T-cell (primary cell): Measurements from ENCODE around the gene TEAD1. TPM values are rescaled to one million over a fixed set of nuclear protein-coding genes. Genes with fewer than 3 reads are reported as not detected.

Experiments used
- ATAC-seq, 4 experiments: fragments of 200-7000 bp in 3 of 4; fragments of 150-1000 bp in 1 of 4; cut with Tn5 transposase; replicated peaks in 1 of 4; 1 replicate in 3 of 4; 2 replicates in 1 of 4; pipeline ENCODE4 v1.10.0; 2021; ENCODE audit warnings: moderate library complexity in 3 of 4, mild to moderate bottlenecking in 2 of 4, moderate number of reproducible peaks in 1 of 4
- CTCF ChIA-PET, 2 donors: fragments of 300-600 bp; sonication (Branson Sonifier 250); formaldehyde crosslinking; loops; one replicate each; lab custom pipeline; 2022; ENCODE audit warnings: antibody characterized with exemption in 2 of 2; lab: Charles Lee
- POLR2A ChIA-PET, 2 donors: fragments of 300-600 bp; sonication (Branson Sonifier 250); formaldehyde crosslinking; loops; one replicate each; lab custom pipeline; 2022; ENCODE audit warnings: antibody characterized with exemption in 2 of 2; lab: Charles Lee
- DNase-seq, 35 experiments: peaks; one replicate each; pipeline versions ENCODE4 v3.0.0 to v3.0.0-alpha.2; 2013 to 2023
- H3K27ac ChIP-seq: one replicate; pipeline ENCODE4 v1.5.1; 2013; ENCODE audit warnings: low read length
- H3K27me3 ChIP-seq, 2 experiments: replicated peaks in 1 of 2; 1 replicate in 1 of 2; 2 replicates in 1 of 2; pipeline versions ENCODE4 v1.6.1 to v1.7.0; 2013; ENCODE audit warnings: low read length in 1 of 2, mixed read lengths in 1 of 2; ENCODE audit not compliant: control insufficient read depth in 2 of 2, insufficient read depth in 2 of 2; ENCODE audit errors: extremely low read depth in 1 of 2
- H3K36me3 ChIP-seq, 2 donors: 1 replicate in 1 of 2; 2 replicates in 1 of 2; pipeline versions ENCODE4 v1.6.1 to v1.7.0; 2013; ENCODE audit warnings: low read length in 1 of 2; ENCODE audit not compliant: control insufficient read depth in 2 of 2, insufficient read depth in 1 of 2; ENCODE audit errors: extremely low read depth in 1 of 2
- H3K4me1 ChIP-seq, 2 experiments: 1 replicate in 1 of 2; 2 replicates in 1 of 2; pipeline versions ENCODE4 v1.6.1 to v1.7.0; 2013; ENCODE audit warnings: low read length in 2 of 2, mixed read lengths in 1 of 2; ENCODE audit not compliant: insufficient read depth in 2 of 2, control insufficient read depth in 1 of 2; ENCODE audit errors: extremely low read depth in 1 of 2
- H3K4me3 ChIP-seq, 2 donors: 1 replicate in 1 of 2; 2 replicates in 1 of 2; pipeline versions ENCODE4 v1.5.1 to v1.7.0; 2013; ENCODE audit warnings: mild to moderate bottlenecking in 2 of 2, low read length in 1 of 2, moderate library complexity in 1 of 2; ENCODE audit not compliant: control insufficient read depth in 1 of 2; ENCODE audit errors: extremely low read depth in 1 of 2
- H3K9me3 ChIP-seq: 2 replicates; pipeline ENCODE4 v1.7.0; 2013
- H3K27ac Mint-ChIP-seq, 2 donors: one replicate each; pipeline ENCODE4 v1.8.0; 2020 to 2021; ENCODE audit warnings: mild to moderate bottlenecking in 2 of 2, mixed read lengths in 2 of 2
- H3K27me3 Mint-ChIP-seq, 2 donors: one replicate each; pipeline ENCODE4 v1.8.0; 2021 to 2022; ENCODE audit warnings: mixed read lengths in 2 of 2
- H3K36me3 Mint-ChIP-seq: one replicate; pipeline ENCODE4 v1.8.0; 2021; ENCODE audit warnings: mixed read lengths
- H3K4me1 Mint-ChIP-seq, 3 donors: one replicate each; pipeline ENCODE4 v1.8.0; 2020 to 2022; ENCODE audit warnings: mixed read lengths in 3 of 3, mild to moderate bottlenecking in 1 of 3
- H3K4me3 Mint-ChIP-seq, 3 donors: one replicate each; pipeline ENCODE4 v1.8.0; 2020 to 2022; ENCODE audit warnings: mild to moderate bottlenecking in 3 of 3, mixed read lengths in 3 of 3, moderate library complexity in 3 of 3
- H3K9me3 Mint-ChIP-seq, 3 donors: one replicate each; pipeline ENCODE4 v1.8.0; 2020 to 2022; ENCODE audit warnings: mixed read lengths in 3 of 3
- WGBS: methylation state at CpG from one replicate; pipeline ENCODE4 v1.1.5; 2013; ENCODE audit warnings: missing lambda C conversion rate; ENCODE audit not compliant: insufficient coverage; 5-methylcytosine and 5-hydroxymethylcytosine counted together
- total RNA-seq, 35 experiments: library from RNA in 6 of 35; stranded (reverse) in 6 of 35; fragments of 120-200 nt in 1 of 35; gene quantifications; one replicate each; pipeline versions ENCODE4 v1.2.1 to v1.2.4 and lab custom pipeline; 2013 to 2026

The TEAD1 gene
- total RNA-seq, 5 donors from 2014 or later (not counting 1 experiment from before 2014, with no cell fraction given): 0.20 to 0.72 (median 0.44) TPM; not detected in 1

DNA sequence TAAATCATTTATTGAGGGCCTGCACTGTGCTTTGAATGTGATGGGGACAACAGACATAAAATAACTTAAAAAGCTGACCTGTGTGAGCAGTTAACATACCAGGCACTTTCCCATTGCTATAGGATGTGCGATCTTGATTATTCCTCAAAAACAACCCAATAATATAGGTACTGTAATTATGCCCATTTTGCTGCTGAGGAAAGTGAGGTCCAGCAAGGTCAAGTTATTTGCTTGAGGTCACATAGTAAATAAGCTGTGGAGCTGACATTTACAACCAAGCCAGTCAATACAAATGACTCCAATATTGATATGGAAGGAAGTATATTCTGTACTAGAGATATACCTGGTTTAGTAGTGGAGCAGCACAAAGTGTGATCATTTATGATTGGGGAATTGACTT lies 96.2 kb downstream of the TEAD1 start:
- DNase-seq (no peak), ATAC-seq (no peak)
- POLR2A ChIA-PET: no interaction called here
- Histone ChIP-seq H3K27me3 (peaks cover 2 to 5% of the 10 kb centered on the region in 2 experiments), H3K4me3 (no peak overlapping the region), H3K36me3 (no peaks in the 10 kb centered on the region), H3K27ac (no peak overlapping the region), H3K9me3 (no peaks in the 10 kb centered on the region), H3K4me1 (no peaks in the 10 kb centered on the region)
- WGBS: no CpG with 5 or more reads among the region's 1 CpG
- Mint-ChIP-seq H3K36me3 (no peaks in the 10 kb centered on the region), H3K4me1 (peaks cover 0 to 3% (median 0%) of the 10 kb centered on the region in 3 donors), H3K9me3 (no peaks in the 10 kb centered on the region), H3K27ac (no peak overlapping the region), H3K4me3 (no peak overlapping the region), H3K27me3 (peaks cover 14 to 15% of the 10 kb centered on the region in 2 donors)
- CTCF ChIA-PET: no interaction called here

GRCh38 chr11:12770966-12771597 lies 96.9 kb downstream of the TEAD1 start:
- Histone ChIP-seq H3K4me1 (no peaks in the 10 kb centered on the region), H3K9me3 (no peaks in the 10 kb centered on the region), H3K4me3 (no peak overlapping the region), H3K36me3 (no peaks in the 10 kb centered on the region), H3K27ac (no peak overlapping the region), H3K27me3 (peaks cover 2 to 8% of the 10 kb centered on the region in 2 experiments)
- Mint-ChIP-seq H3K4me1 (peaks cover 0 to 3% (median 0%) of the 10 kb centered on the region in 3 donors), H3K36me3 (no peaks in the 10 kb centered on the region), H3K27ac (no peak overlapping the region), H3K27me3 (peaks cover 19 to 21% of the 10 kb centered on the region in 2 donors), H3K4me3 (no peak overlapping the region), H3K9me3 (no peaks in the 10 kb centered on the region)
- no peak for ATAC-seq
- 91% methylated on average over 8 of the region's 8 CpGs for WGBS
- POLR2A ChIA-PET: no interaction called here
- CTCF ChIA-PET: no interaction called here
- no peak for DNase-seq

DNA sequence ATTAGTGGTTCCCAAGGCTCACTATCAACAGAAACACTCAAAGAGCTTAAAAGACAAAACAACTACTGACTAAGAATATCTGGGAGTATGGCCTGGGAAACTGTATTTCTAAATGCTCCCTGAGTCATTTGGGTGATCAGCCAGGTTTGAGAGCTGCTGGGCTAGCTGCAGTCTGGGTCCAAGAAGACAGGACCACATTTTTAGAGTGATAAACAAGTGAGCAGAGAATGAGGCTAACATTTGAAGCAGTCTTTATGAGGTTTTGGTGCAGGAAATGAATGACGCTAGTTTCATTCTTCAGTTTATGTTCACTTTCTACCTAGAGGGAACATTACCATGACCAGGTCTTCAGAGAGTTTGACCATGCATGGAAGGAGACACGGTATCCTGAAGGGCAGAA lies 97.7 kb downstream of the TEAD1 start:
- Mint-ChIP-seq H3K27me3 (peaks cover 19 to 23% of the 10 kb centered on the region in 2 donors), H3K27ac (no peak overlapping the region), H3K36me3 (no peaks in the 10 kb centered on the region), H3K4me3 (no peak overlapping the region), H3K4me1 (peaks cover 0 to 3% (median 0%) of the 10 kb centered on the region in 3 donors), H3K9me3 (no peaks in the 10 kb centered on the region)
- ChIA-PET CTCF (no interaction called here), POLR2A (no interaction called here)
- Histone ChIP-seq H3K27ac (no peak overlapping the region), H3K9me3 (no peaks in the 10 kb centered on the region), H3K4me3 (no peak overlapping the region), H3K4me1 (no peaks in the 10 kb centered on the region), H3K27me3 (peaks cover 2 to 10% of the 10 kb centered on the region in 2 experiments), H3K36me3 (no peaks in the 10 kb centered on the region)
- WGBS: 33% methylated on average over 1 of the region's 2 CpGs
- no peak for ATAC-seq
- DNase-seq: no peak

- no peak overlapping the region for H3K4me3 Mint-ChIP-seq
- peaks cover 2 to 10% of the 10 kb centered on the region in 2 experiments for H3K27me3 ChIP-seq
- H3K36me3 Mint-ChIP-seq: no peaks in the 10 kb centered on the region
- ChIA-PET CTCF (no interaction called here), POLR2A (no interaction called here)
- H3K27ac Mint-ChIP-seq: no peak overlapping the region
- DNase-seq (no peak), ATAC-seq (no peak)
- no peaks in the 10 kb centered on the region for H3K9me3 ChIP-seq
- no peak overlapping the region for H3K4me3 ChIP-seq
- H3K4me1 Mint-ChIP-seq: peaks cover 0 to 3% (median 0%) of the 10 kb centered on the region in 3 donors
- H3K9me3 Mint-ChIP-seq: no peaks in the 10 kb centered on the region
- 14% methylated on average over 1 of the region's 1 CpG for WGBS
- H3K27ac ChIP-seq: no peak overlapping the region
- H3K4me1 ChIP-seq: no peaks in the 10 kb centered on the region
- H3K36me3 ChIP-seq: no peaks in the 10 kb centered on the region
- H3K27me3 Mint-ChIP-seq: peaks cover 19 to 22% of the 10 kb centered on the region in 2 donors
Observed at GRCh38 chr11:12772324-12772723, 98.1 kb downstream of the TEAD1 start.

DNA sequence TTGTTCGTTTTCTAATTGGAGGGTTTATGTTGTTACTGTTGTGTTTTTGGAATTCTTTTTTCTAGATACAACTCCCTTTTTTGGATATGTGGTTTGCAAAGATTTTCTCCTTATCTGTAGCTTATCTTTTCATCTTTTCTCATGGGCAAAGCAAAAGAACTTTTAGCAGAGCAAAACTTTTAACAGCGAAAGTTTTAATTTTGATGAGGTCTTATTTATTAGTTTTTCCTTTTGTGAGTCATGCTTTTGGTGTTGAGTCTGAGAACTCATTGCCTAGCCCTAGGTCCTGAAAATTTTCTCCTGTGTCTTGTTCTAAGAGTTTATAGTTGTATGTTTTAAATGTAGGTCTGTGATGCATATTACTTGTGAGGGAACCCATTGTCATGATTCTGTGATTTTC lies 99.4 kb downstream of the TEAD1 start:
- no peak overlapping the region for H3K27ac Mint-ChIP-seq
- Histone ChIP-seq H3K36me3 (no peaks in the 10 kb centered on the region), H3K27me3 (peaks cover 0 to 10% of the 10 kb centered on the region in 2 experiments), H3K27ac (no peak overlapping the region), H3K4me1 (no peaks in the 10 kb centered on the region), H3K4me3 (no peak overlapping the region), H3K9me3 (no peaks in the 10 kb centered on the region)
- H3K27me3 Mint-ChIP-seq: peaks cover 13 to 19% of the 10 kb centered on the region in 2 donors
- ATAC-seq (no peak), DNase-seq (no peak)
- CTCF ChIA-PET: no interaction called here
- peaks cover 0 to 3% (median 0%) of the 10 kb centered on the region in 3 donors for H3K4me1 Mint-ChIP-seq
- H3K9me3 Mint-ChIP-seq: no peaks in the 10 kb centered on the region
- H3K36me3 Mint-ChIP-seq: no peaks in the 10 kb centered on the region
- POLR2A ChIA-PET: interaction anchor here in 1 of 2 donors (0.6 kb wide), 1 partner anchor 92 kb away, joined by 3 read pairs; no protein-coding TSS in a partner anchor
- WGBS: no CpG with 5 or more reads among the region's 2 CpGs
- no peak overlapping the region for H3K4me3 Mint-ChIP-seq

GRCh38 chr11:12775955-12776354 lies 101.7 kb downstream of the TEAD1 start:
- ChIA-PET POLR2A (no interaction called here), CTCF (no interaction called here)
- H3K36me3 ChIP-seq: no peaks in the 10 kb centered on the region
- H3K27ac ChIP-seq: no peak overlapping the region
- H3K36me3 Mint-ChIP-seq: no peaks in the 10 kb centered on the region
- H3K27me3 ChIP-seq: peaks cover 0 to 5% of the 10 kb centered on the region in 2 experiments
- no peak overlapping the region for H3K4me3 ChIP-seq
- peaks cover 19 to 26% of the 10 kb centered on the region in 2 donors for H3K27me3 Mint-ChIP-seq
- H3K9me3 ChIP-seq: no peaks in the 10 kb centered on the region
- H3K4me3 Mint-ChIP-seq: no peak overlapping the region
- ATAC-seq (no peak), DNase-seq (no peak)
- 90% methylated on average over 10 of the region's 10 CpGs for WGBS
- H3K4me1 ChIP-seq: no peaks in the 10 kb centered on the region
- H3K27ac Mint-ChIP-seq: no peak overlapping the region
- H3K4me1 Mint-ChIP-seq: peaks cover 0 to 3% (median 0%) of the 10 kb centered on the region in 3 donors
- H3K9me3 Mint-ChIP-seq: no peaks in the 10 kb centered on the region
